CD1c-positive myeloid dendritic cell (primary cell): Measurements from ENCODE around the gene OIP5.
"Not testable (repeated sequence)": the region's sequence is repeated elsewhere in the genome, so short reads cannot be mapped to it uniquely, and the experiment has no call there.

Experiments
- DNase-seq: peaks from one replicate; pipeline ENCODE4 v3.0.0-alpha.2; 2016; ENCODE audit errors: extremely low spot score

Gene OIP5

GRCh38 chr15:41260924-41261323 lies 71.5 kb downstream of the OIP5 start:
- DNase-seq: not testable (repeated sequence)

- no peak for DNase-seq
Observed at GRCh38 chr15:41259546-41260189, 72.7 kb downstream of the OIP5 start.
